K562 (cell line): ENCODE data around the gene SLC44A1. TPM values are rescaled to one million over a fixed set of nuclear protein-coding genes. Genes with fewer than 3 reads are reported as not detected.

Source experiments
- ATAC-seq: fragments of 200-7000 bp; cut with Tn5 transposase; 3 replicates; pipeline ENCODE4 v1.9.1; 2020; ENCODE audit warnings: moderate library complexity
- BruUV-seq: library from RNA; stranded (reverse); fragments of 400-500 nt; replicated peaks from 2 replicates; lab custom pipeline; 2021; lab: Mats Ljungman, UMichigan
- CTCF ChIA-PET: fragments of 300-600 bp; formaldehyde crosslinking; extraction: SDS; loops from one replicate; lab custom pipeline; 2021; ENCODE audit warnings: low intra/inter-chr PET ratio; lab: Yijun Ruan, JAX
- POLR2A ChIA-PET: fragments of 300-600, 350-650 bp; sonication (Branson Sonifier 250); formaldehyde crosslinking; extraction: SDS; loops from one replicate; lab custom pipeline; 2021; ENCODE audit warnings: antibody characterized with exemption, inconsistent platforms; lab: Yijun Ruan, JAX
- DNase-seq, 4 experiments: peaks; one replicate each; pipeline versions ENCODE4 v3.0.0 to v3.0.0-alpha.2; 2011 to 2018; ENCODE audit warnings: low spot score in 3 of 4, mixed read lengths in 3 of 4; ENCODE audit errors: extremely low read depth in 1 of 4
- FAIRE-seq: peaks from 2 replicates; lab custom pipeline; 2011; peaks lifted over from hg19 to GRCh38; lab: Jason Lieb, UNC
- H2AFZ ChIP-seq: 2 replicates; pipeline ENCODE4 v1.6.0; 2011; ENCODE audit warnings: low read depth, low read length, control low read depth, inconsistent platforms
- H3K27ac ChIP-seq: fragments of 200-600 bp; 3 replicates; pipeline ENCODE4 v1.8.0; 2011; ENCODE audit warnings: low read depth, mild to moderate bottlenecking, control low read depth, inconsistent platforms, low read length, moderate library complexity, mixed read lengths; ENCODE audit errors: extremely low read depth
- H3K27me3 ChIP-seq, 2 experiments: fragments of 300-600 bp in 1 of 2; 2 replicates in 1 of 2; 3 replicates in 1 of 2; pipeline versions ENCODE4 v1.6.0 to v1.8.0; 2011; ENCODE audit warnings: inconsistent platforms in 2 of 2, low read length in 2 of 2, mild to moderate bottlenecking in 1 of 2, mixed read lengths in 1 of 2, moderate library complexity in 1 of 2; ENCODE audit not compliant: control insufficient read depth in 2 of 2, insufficient read depth in 2 of 2
- H3K36me3 ChIP-seq: fragments of 300-600 bp; 3 replicates; pipeline ENCODE4 v1.8.0; 2011; ENCODE audit warnings: mild to moderate bottlenecking, low read length, inconsistent platforms; ENCODE audit not compliant: control insufficient read depth, insufficient read depth
- H3K4me1 ChIP-seq, 2 experiments: fragments of 200-600 bp in 1 of 2; replicated peaks in 1 of 2; 2 replicates in 1 of 2; 3 replicates in 1 of 2; pipeline versions ENCODE4 v1.5.1 to v1.8.0; 2011; ENCODE audit warnings: inconsistent platforms in 2 of 2, low read length in 2 of 2, mild to moderate bottlenecking in 1 of 2, mixed read lengths in 1 of 2, moderate library complexity in 1 of 2; ENCODE audit not compliant: control insufficient read depth in 2 of 2, insufficient read depth in 2 of 2
- H3K4me2 ChIP-seq: 2 replicates; pipeline ENCODE4 v1.6.1; 2011; ENCODE audit warnings: low read length, control low read depth, inconsistent platforms, mixed read lengths; ENCODE audit not compliant: insufficient read depth
- H3K4me3 ChIP-seq: fragments of 200-600 bp; sonication (generic), shearing (Covaris generic); 2 replicates; pipeline ENCODE4 v1.5.1; 2016; ENCODE audit warnings: control low read depth, inconsistent platforms
- H3K79me2 ChIP-seq: fragments of 200-600 bp; 3 replicates; pipeline ENCODE4 v1.8.0; 2011; ENCODE audit warnings: low read length, inconsistent platforms; ENCODE audit not compliant: control insufficient read depth, insufficient read depth
- H3K9ac ChIP-seq, 2 experiments: 2 replicates each; pipeline versions ENCODE4 v1.6.0 to v1.6.1; 2011; ENCODE audit warnings: low read depth in 2 of 2, low read length in 2 of 2, control low read depth in 1 of 2, inconsistent platforms in 1 of 2, mild to moderate bottlenecking in 1 of 2, mixed read lengths in 1 of 2; ENCODE audit not compliant: insufficient read depth in 1 of 2
- H3K9me1 ChIP-seq: one replicate; pipeline ENCODE4 v1.6.0; 2011; ENCODE audit warnings: inconsistent platforms, mild to moderate bottlenecking, low read length, moderate library complexity; ENCODE audit not compliant: control insufficient read depth, insufficient read depth
- H3K9me3 ChIP-seq: replicated peaks from 2 replicates; pipeline ENCODE4 v1.5.1; 2011; ENCODE audit warnings: low read depth, low read length, inconsistent platforms; ENCODE audit not compliant: control insufficient read depth, insufficient read depth
- H4K20me1 ChIP-seq: replicated peaks from 2 replicates; pipeline ENCODE4 v1.6.1; 2011; ENCODE audit warnings: low read length, inconsistent platforms, mixed read lengths; ENCODE audit not compliant: control insufficient read depth, insufficient read depth
- ARNT ChIP-seq, 2 experiments: fragments of 450-650 bp; IDR thresholded peaks; 2 replicates each; pipeline ENCODE4 v1.6.1; 2016; ENCODE audit warnings: mild to moderate bottlenecking in 1 of 2
- CBFA2T3 ChIP-seq: fragments of 450-650 bp; IDR thresholded peaks from 2 replicates; pipeline ENCODE4 v1.6.1; 2017
- CHD4 ChIP-seq: fragments of 200-600 bp; sonication (generic); IDR thresholded peaks from 3 replicates; pipeline ENCODE4 v1.6.1; 2012; ENCODE audit warnings: low read depth, mild to moderate bottlenecking, mixed read lengths, low read length, inconsistent platforms; ENCODE audit not compliant: insufficient read depth, insufficient replicate concordance, poor library complexity, severe bottlenecking
- E2F5 ChIP-seq: sonication (generic); formaldehyde crosslinking; IDR thresholded peaks from 2 replicates; pipeline ENCODE4 v1.8.0; 2022; ENCODE audit warnings: mild to moderate bottlenecking, missing genetic modification reagents
- POLR2AphosphoS2 ChIP-seq: IDR thresholded peaks from 2 replicates; pipeline ENCODE4 v1.6.1; 2012; ENCODE audit warnings: low read length, improper control_type of control experiment
- PRPF4 ChIP-seq: fragments of 200-400 bp; formaldehyde crosslinking; IDR thresholded peaks from one replicate; pipeline ENCODE4 v1.6.1; 2017; ENCODE audit warnings: low read length, low read depth, mild to moderate bottlenecking; ENCODE audit not compliant: insufficient read depth, poor library complexity, severe bottlenecking
- SMAD2 ChIP-seq: fragments of 150-350 bp; IDR thresholded peaks from 2 replicates; pipeline ENCODE4 v1.6.1; 2014; ENCODE audit warnings: low read depth, mild to moderate bottlenecking, low read length
- SREBF2 ChIP-seq: sonication (generic); formaldehyde crosslinking; IDR thresholded peaks from 2 replicates; pipeline ENCODE4 v1.4.0; 2020; ENCODE audit warnings: mild to moderate bottlenecking, missing genetic modification reagents
- ZBTB1 ChIP-seq: sonication (generic); formaldehyde crosslinking; IDR thresholded peaks from 2 replicates; pipeline ENCODE4 v1.8.1; 2023; ENCODE audit warnings: missing genetic modification reagents, low read depth, mild to moderate bottlenecking, borderline replicate concordance
- ZC3H8 ChIP-seq: fragments of 450-650 bp; IDR thresholded peaks from 2 replicates; pipeline ENCODE4 v1.6.1; 2017
- ZNF274 ChIP-seq: IDR thresholded peaks from 2 replicates; pipeline ENCODE4 v1.6.1; 2011; ENCODE audit warnings: low read depth, mild to moderate bottlenecking, low read length, moderate library complexity, borderline replicate concordance
- ZNF311 ChIP-seq: fragments of 250-450 bp; sonication (Bioruptor Pico); IDR thresholded peaks from 2 replicates; pipeline ENCODE4 v1.4.0; 2020; ENCODE audit warnings: mild to moderate bottlenecking, moderate library complexity
- ZNF398 ChIP-seq: fragments of 250-450 bp; sonication (Bioruptor Pico); IDR thresholded peaks from 2 replicates; pipeline ENCODE4 v1.8.0; 2021; ENCODE audit warnings: moderate library complexity, mild to moderate bottlenecking, inconsistent platforms
- ZNF444 ChIP-seq: fragments of 250-450 bp; sonication (Bioruptor Pico); IDR thresholded peaks from 2 replicates; pipeline ENCODE4 v1.4.0; 2020; ENCODE audit warnings: mild to moderate bottlenecking, moderate library complexity
- ZNF695 ChIP-seq: fragments of 450-650 bp; formaldehyde crosslinking; IDR thresholded peaks from 2 replicates; pipeline ENCODE4 v1.4.0; 2020; ENCODE audit warnings: mild to moderate bottlenecking, moderate library complexity
- WGBS: fragments of 100-300 bp; shearing (Covaris generic); methylation state at CpG from one replicate; pipeline ENCODE4 v1.1.6; 2016; ENCODE audit warnings: low coverage, mixed read lengths; ENCODE audit not compliant: insufficient coverage; ENCODE audit errors: missing lambda C conversion rate; 5-methylcytosine and 5-hydroxymethylcytosine counted together
- in situ Hi-C: fragments of 300-500 bp; cut with MboI; formaldehyde crosslinking; loops from 4 replicates; pipeline ENCODE4 v1.15.0; 2018; ENCODE audit warnings: inconsistent platforms, mixed read lengths
- intact Hi-C: fragments of 100-400 bp; cut with micrococcal nuclease; formaldehyde crosslinking; loops from 2 replicates; pipeline ENCODE4 v1.14.2; 2022
- polyA plus RNA-seq, 8 experiments: library from polyadenylated mRNA; depleted of rRNA in 4 of 8; stranded (reverse) in 5 of 8; unstranded in 3 of 8; fragments of >200 nt; fragmentation: Nextera tagmentation in 2 of 8; fragmentation: Illumina TruSeq in 1 of 8; extraction: Ambion mirVana in 2 of 8; extraction: Trizol in 1 of 8; gene quantifications; 2 replicates each; pipeline versions ENCODE4 v1.2.1 to v1.2.3, GENCODE V29; 2011 to 2014; ENCODE audit warnings: inconsistent platforms in 1 of 8, missing spikeins in 1 of 8
- total RNA-seq, 7 experiments: library from RNA; depleted of rRNA in 6 of 7; stranded (reverse); fragments of >200 nt in 6 of 7; fragmentation: Illumina TruSeq in 2 of 7; extraction: Trizol in 2 of 7; gene quantifications; 2 replicates each; pipeline versions ENCODE4 v1.2.1 to v1.2.3, GENCODE V29; 2011 to 2021; ENCODE audit warnings: low replicate concordance in 1 of 7

The SLC44A1 gene
- total and polyA plus RNA-seq, 9 of the 15 experiments (the other 6 are each of a cell fraction or from before 2014, with no cell fraction given): 0.11 to 0.59 (median 0.30) TPM

- no peak overlapping the region for H3K9ac ChIP-seq
- WGBS: 2% methylated on average over 3 of the region's 3 CpGs
- no peaks in the 10 kb centered on the region for H3K4me1 ChIP-seq
- no peak overlapping the region for H3K4me3 ChIP-seq
- BruUV-seq: no TSS peak
- TF ChIP-seq E2F5 (CRISPR knock-in tag) (no peak), POLR2AphosphoS2 (no peak), PRPF4 (no peak), ZNF695 (CRISPR knock-in tag) (no peak)
- no peaks in the 10 kb centered on the region for H3K9me1 ChIP-seq
- no peaks in the 10 kb centered on the region for H3K36me3 ChIP-seq
- ChIA-PET POLR2A (no interaction called here), CTCF (no interaction called here)
- ATAC-seq (no peak), DNase-seq (no peak), FAIRE-seq (no peak)
- no peak overlapping the region for H3K4me2 ChIP-seq
- H3K27ac ChIP-seq: no peak overlapping the region
- no peaks in the 10 kb centered on the region for H4K20me1 ChIP-seq
- H3K79me2 ChIP-seq: no peaks in the 10 kb centered on the region
- intact Hi-C loops (no loop called here), in situ Hi-C loops (no loop called here)
- H2AFZ ChIP-seq: no peak overlapping the region
- H3K27me3 ChIP-seq: no peaks in the 10 kb centered on the region
- H3K9me3 ChIP-seq: no peaks in the 10 kb centered on the region
Measured at GRCh38 chr9:105320568-105320967, 76.1 kb downstream of the SLC44A1 start.

- DNase-seq (no peak), FAIRE-seq (no peak), ATAC-seq (no peak)
- Histone ChIP-seq H2AFZ (no peak overlapping the region), H3K9ac (no peak overlapping the region), H3K36me3 (no peaks in the 10 kb centered on the region), H3K27me3 (no peaks in the 10 kb centered on the region), H4K20me1 (no peaks in the 10 kb centered on the region), H3K4me2 (no peak overlapping the region), H3K4me3 (no peak overlapping the region), H3K27ac (no peak overlapping the region), H3K9me1 (no peaks in the 10 kb centered on the region), H3K9me3 (no peaks in the 10 kb centered on the region), H3K79me2 (no peaks in the 10 kb centered on the region), H3K4me1 (no peaks in the 10 kb centered on the region)
- intact Hi-C loops (no loop called here), in situ Hi-C loops (no loop called here)
- 2% methylated on average over 3 of the region's 3 CpGs for WGBS
- ChIA-PET CTCF (no interaction called here), POLR2A (no interaction called here)
- no TSS peak for BruUV-seq
- TF ChIP-seq SMAD2: no peak
- TF ChIP-seq ZC3H8: no peak
- TF ChIP-seq ZNF444 (CRISPR knock-in tag): no peak
- TF ChIP-seq SREBF2 (CRISPR knock-in tag): no peak
- no peak for TF ChIP-seq ZNF398 (CRISPR knock-in tag)
- no peak for TF ChIP-seq CHD4
- TF ChIP-seq ZNF311 (CRISPR knock-in tag): no peak
- TF ChIP-seq ARNT (IDR thresholded peaks at IDR 0.05): no peak
- no peak for TF ChIP-seq CBFA2T3
- no peak for TF ChIP-seq ZNF274
- no peak for TF ChIP-seq ZBTB1 (CRISPR knock-in tag)
Measured at GRCh38 chr9:105328296-105328695, 83.8 kb downstream of the SLC44A1 start.
